Esophagus squamous epithelium (tissue), 5 donors: ENCODE results near the gene RILPL1. TPM values are rescaled to one million over a fixed set of nuclear protein-coding genes. Genes with fewer than 3 reads are reported as not detected.
"Not testable (repeated sequence)": the region's sequence is repeated elsewhere in the genome, so short reads cannot be mapped to it uniquely, and the experiment has no call there.

Experiments
- DNase-seq: peaks from one replicate; lab custom pipeline; 2025; lab: John Stamatoyannopoulos, UW
- H3K27ac ChIP-seq, 4 donors: fragments of 200-600 bp; sonication (generic); one replicate each; pipeline ENCODE4 v1.5.1; 2016 to 2019; ENCODE audit warnings: mild to moderate bottlenecking in 1 of 4
- H3K27me3 ChIP-seq, 4 donors: fragments of 200-600 bp; sonication (generic); 1 replicate in 3 of 4; 2 replicates in 1 of 4; pipeline versions ENCODE4 v1.5.1 to v1.6.0; 2017 to 2021; ENCODE audit warnings: antibody characterized with exemption in 1 of 4
- H3K36me3 ChIP-seq, 3 donors: fragments of 200-600 bp; sonication (generic); one replicate each; pipeline ENCODE4 v1.5.1; 2016 to 2019
- H3K4me1 ChIP-seq, 3 donors: fragments of 200-600 bp; sonication (generic); one replicate each; pipeline ENCODE4 v1.5.1; 2017 to 2019
- H3K4me3 ChIP-seq, 4 donors: fragments of 200-600 bp; sonication (generic); 1 replicate in 3 of 4; 2 replicates in 1 of 4; pipeline ENCODE4 v1.5.1; 2016 to 2019; ENCODE audit warnings: mild to moderate bottlenecking in 2 of 4, moderate library complexity in 1 of 4
- H3K9me3 ChIP-seq, 3 donors: fragments of 200-600 bp; sonication (generic); one replicate each; pipeline ENCODE4 v1.5.1; 2016 to 2019
- POLR2A ChIP-seq, 4 donors: fragments of 450-650 bp; IDR thresholded peaks; one replicate each; pipeline ENCODE4 v1.6.1; 2017; ENCODE audit warnings: antibody characterized with exemption in 4 of 4, mild to moderate bottlenecking in 4 of 4, moderate library complexity in 3 of 4
- WGBS, 2 donors: methylation state at CpG; one replicate each; pipeline ENCODE4 v1.1.5; 2018; 5-methylcytosine and 5-hydroxymethylcytosine counted together
- intact Hi-C: fragments of 100-400 bp; cut with DNase I; formaldehyde crosslinking; loops from one replicate; pipeline ENCODE4 v1.15.0; 2022
- total RNA-seq, 4 donors: library from RNA; depleted of rRNA; stranded (reverse); fragments of >200 nt; gene quantifications; one replicate each; pipeline ENCODE4 v1.1.0, GENCODE V29; 2016
- TF ChIP-seq, protein P1 (sequence below), 6 experiments: fragments of 450-650 bp in 4 of 6; fragments of 200-600 bp in 2 of 6; sonication (generic) in 2 of 6; IDR thresholded peaks; one replicate each; pipeline ENCODE4 v1.5.1; 2016 to 2019; ENCODE audit warnings: antibody characterized with exemption in 6 of 6, mild to moderate bottlenecking in 4 of 6, moderate library complexity in 4 of 6
- donor health status: DM: yes; HTN: yes; CAD: no.

Gene RILPL1
- total RNA-seq, 4 donors from 2014 or later = 4.6 to 14.5 (median 7.0) TPM

DNA sequence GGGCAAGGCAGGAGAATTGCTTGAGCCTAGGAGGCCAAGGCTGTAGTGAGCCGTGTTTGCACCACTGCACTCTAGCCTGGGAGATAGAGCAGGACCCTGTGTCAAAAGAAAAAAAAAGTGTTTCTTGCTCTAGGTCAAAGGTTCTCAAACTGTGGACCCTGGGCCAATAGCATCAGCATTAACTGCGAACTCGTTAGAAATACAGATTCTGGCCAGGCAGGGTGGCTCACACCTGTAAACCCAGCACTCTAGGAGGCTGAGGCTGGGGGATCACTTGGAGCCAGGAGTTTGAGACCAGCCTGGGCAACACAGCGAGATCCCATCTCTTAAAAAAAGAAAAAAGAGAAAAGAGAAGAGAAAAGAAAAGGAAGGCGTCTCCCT is 97.9 kb downstream of the RILPL1 start:
- peaks cover 0 to 9% (median 0%) of the 10 kb centered on the region in 3 donors for H3K36me3 ChIP-seq
- WGBS, 2 donors = 33 to 46% methylated on average over 5 of the region's 5 CpGs
- DNase-seq = no peak
- peaks cover 11 to 58% (median 33%) of the 10 kb centered on the region in 3 donors for H3K4me1 ChIP-seq
- TF ChIP-seq POLR2A (IDR thresholded peaks at IDR 0.05) = no peak
- TF ChIP-seq, protein P1, sequence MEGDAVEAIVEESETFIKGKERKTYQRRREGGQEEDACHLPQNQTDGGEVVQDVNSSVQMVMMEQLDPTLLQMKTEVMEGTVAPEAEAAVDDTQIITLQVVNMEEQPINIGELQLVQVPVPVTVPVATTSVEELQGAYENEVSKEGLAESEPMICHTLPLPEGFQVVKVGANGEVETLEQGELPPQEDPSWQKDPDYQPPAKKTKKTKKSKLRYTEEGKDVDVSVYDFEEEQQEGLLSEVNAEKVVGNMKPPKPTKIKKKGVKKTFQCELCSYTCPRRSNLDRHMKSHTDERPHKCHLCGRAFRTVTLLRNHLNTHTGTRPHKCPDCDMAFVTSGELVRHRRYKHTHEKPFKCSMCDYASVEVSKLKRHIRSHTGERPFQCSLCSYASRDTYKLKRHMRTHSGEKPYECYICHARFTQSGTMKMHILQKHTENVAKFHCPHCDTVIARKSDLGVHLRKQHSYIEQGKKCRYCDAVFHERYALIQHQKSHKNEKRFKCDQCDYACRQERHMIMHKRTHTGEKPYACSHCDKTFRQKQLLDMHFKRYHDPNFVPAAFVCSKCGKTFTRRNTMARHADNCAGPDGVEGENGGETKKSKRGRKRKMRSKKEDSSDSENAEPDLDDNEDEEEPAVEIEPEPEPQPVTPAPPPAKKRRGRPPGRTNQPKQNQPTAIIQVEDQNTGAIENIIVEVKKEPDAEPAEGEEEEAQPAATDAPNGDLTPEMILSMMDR (IDR thresholded peaks at IDR 0.05) = no peak
- peak overlapping the region; percentile 77 to 90 (median 86) for H3K27ac ChIP-seq
- H3K4me3 ChIP-seq = peak overlapping the region; percentile 62 to 95 (median 73)
- intact Hi-C loops = no loop called here
- H3K27me3 ChIP-seq = no peaks in the 10 kb centered on the region
- H3K9me3 ChIP-seq = no peaks in the 10 kb centered on the region

DNA sequence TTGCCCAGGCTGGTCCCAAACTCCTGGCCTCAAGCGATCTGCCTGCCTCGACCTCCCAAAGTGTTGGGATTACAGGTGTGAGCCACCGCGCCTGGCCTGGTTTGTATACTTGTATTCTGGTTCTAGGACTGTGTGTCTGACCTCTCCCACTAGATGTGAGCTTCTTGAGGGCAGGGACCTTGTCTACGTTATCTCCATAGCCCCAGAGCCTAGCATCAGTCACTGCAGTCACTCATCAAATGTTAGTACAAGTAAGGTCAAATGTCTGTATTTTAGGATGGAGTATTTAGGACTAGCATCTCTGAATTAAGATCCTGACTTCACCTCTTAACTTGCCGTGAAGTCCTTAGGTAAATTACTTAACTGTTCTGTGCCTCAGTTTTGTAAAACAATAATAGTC is 99.9 kb downstream of the RILPL1 start:
- Histone ChIP-seq H3K36me3 (peaks cover 0 to 26% (median 5%) of the 10 kb centered on the region in 3 donors), H3K27ac (peak overlapping the region in 3 of 4 donors; percentile 38 to 59 (median 51)), H3K4me1 (peaks cover 11 to 58% (median 33%) of the 10 kb centered on the region in 3 donors), H3K27me3 (no peaks in the 10 kb centered on the region), H3K9me3 (no peaks in the 10 kb centered on the region), H3K4me3 (peak overlapping the region in 1 of 4 donors; percentile 44)
- WGBS, 2 donors = 78 to 85% methylated on average over 2 to 6 of the region's 6 CpGs
- intact Hi-C loops = no loop called here
- DNase-seq = no peak
- TF ChIP-seq, protein P1 (IDR thresholded peaks at IDR 0.05) = no peak
- no peak for TF ChIP-seq POLR2A (IDR thresholded peaks at IDR 0.05)

DNA sequence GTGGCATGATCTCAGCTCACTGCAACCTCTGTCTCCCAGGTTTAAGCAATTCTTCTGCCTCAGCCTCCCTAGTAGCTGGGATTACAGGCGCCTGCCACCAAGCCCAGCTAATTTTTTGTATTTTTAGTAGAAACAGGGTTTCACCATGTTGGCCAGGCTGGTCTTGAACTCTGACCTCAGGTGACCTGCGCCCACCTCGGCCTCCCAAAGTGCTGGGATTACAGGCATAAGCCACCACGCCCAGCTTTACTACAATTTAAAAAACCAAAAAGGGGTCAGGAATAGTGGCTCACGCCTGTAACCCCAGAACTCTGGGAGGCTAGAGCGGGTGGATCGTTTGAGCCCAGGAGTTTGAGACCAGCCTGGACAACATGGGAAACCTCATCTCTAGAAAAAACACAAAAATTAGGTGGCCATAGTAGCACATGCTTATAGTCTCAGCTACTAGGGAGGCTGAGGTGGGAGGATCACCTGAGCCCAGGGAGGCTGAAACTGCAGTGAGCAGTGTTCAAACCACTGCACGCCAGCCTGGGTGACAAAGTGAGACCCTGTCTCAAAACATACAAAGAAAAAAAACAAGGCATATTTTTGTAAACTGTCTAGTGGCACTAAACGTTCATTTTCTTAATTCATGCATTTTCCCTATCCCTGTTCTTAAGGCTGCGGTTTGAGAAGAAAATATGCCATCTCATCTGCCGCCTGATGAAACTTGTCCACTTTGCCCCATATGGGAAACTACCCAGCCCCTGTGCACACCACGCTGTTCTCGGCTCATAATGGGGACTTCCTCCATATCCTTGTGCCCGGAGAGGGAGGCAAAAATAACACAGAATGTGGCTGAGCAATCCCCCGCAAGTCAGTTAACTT is 101.3 kb downstream of the RILPL1 start:
- peaks cover 11 to 56% (median 33%) of the 10 kb centered on the region in 3 donors for H3K4me1 ChIP-seq
- H3K9me3 ChIP-seq, DNase-seq, H3K27me3 ChIP-seq, intact Hi-C loops: not testable (repeated sequence)
- H3K4me3 ChIP-seq = peak overlapping the region in 2 of 4 donors; percentile 24 to 44
- H3K27ac ChIP-seq = peak overlapping the region in 3 of 4 donors; percentile 38 to 59 (median 46)
- peaks cover 0 to 41% (median 8%) of the 10 kb centered on the region in 3 donors for H3K36me3 ChIP-seq
- WGBS, 2 donors = 48 to 57% methylated on average over 11 to 14 of the region's 15 CpGs

DNA sequence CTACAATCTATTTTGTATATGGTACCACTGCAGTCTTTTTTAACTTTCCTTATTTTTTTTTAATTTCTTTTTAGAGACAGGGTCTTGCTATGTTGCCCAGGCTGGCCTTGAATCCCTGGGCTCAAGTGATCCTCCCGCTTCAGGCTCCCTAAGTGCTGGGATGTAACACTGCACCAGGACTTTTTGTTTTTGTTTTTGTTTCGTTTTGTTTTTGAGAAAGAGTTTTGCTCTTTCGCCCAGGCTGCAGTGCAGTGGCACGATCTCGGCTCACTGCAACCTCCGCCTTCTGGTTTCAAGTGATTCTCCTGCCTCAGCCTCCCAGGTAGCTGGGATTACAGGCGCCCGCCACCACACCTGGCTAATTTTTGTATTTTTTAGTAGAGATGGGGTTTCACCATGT is 104.4 kb downstream of the RILPL1 start:
- intact Hi-C loops, H3K4me3 ChIP-seq, H3K27ac ChIP-seq, H3K27me3 ChIP-seq, H3K9me3 ChIP-seq, DNase-seq: not testable (repeated sequence)
- WGBS, 2 donors = 96 to 97% methylated on average over 8 of the region's 8 CpGs
- Histone ChIP-seq H3K36me3 (peaks cover 0 to 49% (median 8%) of the 10 kb centered on the region in 3 donors), H3K4me1 (peaks cover 7 to 27% (median 13%) of the 10 kb centered on the region in 3 donors)

DNA sequence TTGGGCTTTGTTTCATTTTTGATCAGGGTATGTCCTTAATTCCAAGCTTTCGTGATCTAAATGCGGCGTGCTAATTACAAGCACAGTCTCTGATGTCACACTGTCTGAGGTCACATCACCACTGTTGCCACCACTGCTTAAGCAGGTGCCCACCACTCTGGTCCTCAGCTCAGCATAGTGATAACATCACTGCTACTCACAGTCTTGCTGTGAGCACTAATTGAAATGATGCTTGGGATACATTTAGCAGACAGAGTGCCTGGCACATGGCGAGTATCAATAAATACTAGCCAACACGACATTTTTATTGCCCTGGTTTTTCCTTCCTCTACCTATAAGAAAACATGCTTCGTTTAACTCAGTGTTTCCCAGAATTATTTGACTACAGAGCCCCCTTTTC is 104.9 kb downstream of the RILPL1 start:
- intact Hi-C loops = no loop called here

More for the DNA sequence above, 104.9 kb downstream of the RILPL1 start:
- no peak for DNase-seq
- 90 to 91% methylated on average over 6 of the region's 6 CpGs for WGBS, 2 donors
- H3K9me3 ChIP-seq = no peaks in the 10 kb centered on the region
- TF ChIP-seq, protein P1 (IDR thresholded peaks at IDR 0.05) = no peak
- no peak for TF ChIP-seq POLR2A (IDR thresholded peaks at IDR 0.05)
- H3K36me3 ChIP-seq = peaks cover 0 to 49% (median 8%) of the 10 kb centered on the region in 3 donors
- H3K4me1 ChIP-seq = peaks cover 6 to 22% (median 8%) of the 10 kb centered on the region in 3 donors
- no peaks in the 10 kb centered on the region for H3K27me3 ChIP-seq
- no peak overlapping the region for H3K27ac ChIP-seq
- no peak overlapping the region for H3K4me3 ChIP-seq
